ENCODE measurements around the gene LIPM.

DNA sequence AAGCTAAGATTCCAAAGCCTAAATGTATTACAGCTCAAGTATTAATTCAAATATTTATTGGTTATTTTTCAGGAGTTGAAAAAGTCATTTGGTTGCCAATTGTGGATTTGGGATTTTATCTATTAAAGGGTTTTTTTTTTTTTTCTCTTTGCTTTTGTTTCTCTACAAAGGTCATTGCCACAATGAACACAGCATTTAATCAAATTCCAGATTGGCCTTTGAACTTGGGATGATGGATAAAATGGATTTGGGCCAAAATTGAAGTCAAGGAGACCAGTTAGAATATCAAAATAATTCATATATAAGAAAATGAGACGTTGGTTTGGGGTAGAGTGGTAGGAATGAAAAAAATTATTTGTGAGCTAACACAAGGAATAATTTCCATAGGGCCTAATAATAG, 33.1 kb upstream of the LIPM start:
- TF ChIP-seq ZNF384 (IDR thresholded peaks at IDR 0.05) = no peak
- TF ChIP-seq ELF4 (IDR thresholded peaks at IDR 0.05) = no peak
- TF ChIP-seq TARDBP (IDR thresholded peaks at IDR 0.05) = no peak
- TF ChIP-seq SP1 (IDR thresholded peaks at IDR 0.05) = no peak
- no peak for TF ChIP-seq BHLHE40 (IDR thresholded peaks at IDR 0.05; ENCODE audit: borderline replicate concordance)
- no peak for TF ChIP-seq FOXM1 (IDR thresholded peaks at IDR 0.05; ENCODE audit: borderline replicate concordance)
- no peak for TF ChIP-seq SUZ12 (IDR thresholded peaks at IDR 0.05)
- no peak for TF ChIP-seq LEF1 (IDR thresholded peaks at IDR 0.05; ENCODE audit: borderline replicate concordance)
- TF ChIP-seq, protein P1, sequence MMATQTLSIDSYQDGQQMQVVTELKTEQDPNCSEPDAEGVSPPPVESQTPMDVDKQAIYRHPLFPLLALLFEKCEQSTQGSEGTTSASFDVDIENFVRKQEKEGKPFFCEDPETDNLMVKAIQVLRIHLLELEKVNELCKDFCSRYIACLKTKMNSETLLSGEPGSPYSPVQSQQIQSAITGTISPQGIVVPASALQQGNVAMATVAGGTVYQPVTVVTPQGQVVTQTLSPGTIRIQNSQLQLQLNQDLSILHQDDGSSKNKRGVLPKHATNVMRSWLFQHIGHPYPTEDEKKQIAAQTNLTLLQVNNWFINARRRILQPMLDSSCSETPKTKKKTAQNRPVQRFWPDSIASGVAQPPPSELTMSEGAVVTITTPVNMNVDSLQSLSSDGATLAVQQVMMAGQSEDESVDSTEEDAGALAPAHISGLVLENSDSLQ (IDR thresholded peaks at IDR 0.05) = no peak
- no peak for TF ChIP-seq FOXA1 (IDR thresholded peaks at IDR 0.05)
- TF ChIP-seq FOXK2 (IDR thresholded peaks at IDR 0.05) = no peak
- no peak for TF ChIP-seq CTBP1 (IDR thresholded peaks at IDR 0.05; ENCODE audit: borderline replicate concordance)
- TF ChIP-seq HDGF (IDR thresholded peaks at IDR 0.05; ENCODE audit: borderline replicate concordance) = no peak
- no peak for TF ChIP-seq L3MBTL2 (conservative IDR thresholded peaks at IDR 0.05)

All from HEK293T (cell line).